K562 (cell line): Measurements from ENCODE around the gene NRXN2. TPM values are rescaled to one million over a fixed set of nuclear protein-coding genes. Genes with fewer than 3 reads are reported as not detected.

Experiments used
- ATAC-seq: fragments of 200-7000 bp; cut with Tn5 transposase; 3 replicates; pipeline ENCODE4 v1.9.1; 2020; ENCODE audit warnings: moderate library complexity
- BruUV-seq: library from RNA; stranded (reverse); fragments of 400-500 nt; replicated peaks from 2 replicates; lab custom pipeline; 2021; lab: Mats Ljungman, UMichigan
- CTCF ChIA-PET: fragments of 300-600 bp; formaldehyde crosslinking; extraction: SDS; loops from one replicate; lab custom pipeline; 2021; ENCODE audit warnings: low intra/inter-chr PET ratio; lab: Yijun Ruan, JAX
- POLR2A ChIA-PET: fragments of 300-600, 350-650 bp; sonication (Branson Sonifier 250); formaldehyde crosslinking; extraction: SDS; loops from one replicate; lab custom pipeline; 2021; ENCODE audit warnings: antibody characterized with exemption, inconsistent platforms; lab: Yijun Ruan, JAX
- DNase-seq, 4 experiments: peaks; one replicate each; pipeline versions ENCODE4 v3.0.0 to v3.0.0-alpha.2; 2011 to 2018; ENCODE audit warnings: low spot score in 3 of 4, mixed read lengths in 3 of 4; ENCODE audit errors: extremely low read depth in 1 of 4
- FAIRE-seq: peaks from 2 replicates; lab custom pipeline; 2011; peaks lifted over from hg19 to GRCh38; lab: Jason Lieb, UNC
- H2AFZ ChIP-seq: 2 replicates; pipeline ENCODE4 v1.6.0; 2011; ENCODE audit warnings: low read depth, low read length, control low read depth, inconsistent platforms
- H3K27ac ChIP-seq: fragments of 200-600 bp; 3 replicates; pipeline ENCODE4 v1.8.0; 2011; ENCODE audit warnings: low read depth, mild to moderate bottlenecking, control low read depth, inconsistent platforms, low read length, moderate library complexity, mixed read lengths; ENCODE audit errors: extremely low read depth
- H3K27me3 ChIP-seq, 2 experiments: fragments of 300-600 bp in 1 of 2; 2 replicates in 1 of 2; 3 replicates in 1 of 2; pipeline versions ENCODE4 v1.6.0 to v1.8.0; 2011; ENCODE audit warnings: inconsistent platforms in 2 of 2, low read length in 2 of 2, mild to moderate bottlenecking in 1 of 2, mixed read lengths in 1 of 2, moderate library complexity in 1 of 2; ENCODE audit not compliant: control insufficient read depth in 2 of 2, insufficient read depth in 2 of 2
- H3K36me3 ChIP-seq: fragments of 300-600 bp; 3 replicates; pipeline ENCODE4 v1.8.0; 2011; ENCODE audit warnings: mild to moderate bottlenecking, low read length, inconsistent platforms; ENCODE audit not compliant: control insufficient read depth, insufficient read depth
- H3K4me1 ChIP-seq, 2 experiments: fragments of 200-600 bp in 1 of 2; replicated peaks in 1 of 2; 2 replicates in 1 of 2; 3 replicates in 1 of 2; pipeline versions ENCODE4 v1.5.1 to v1.8.0; 2011; ENCODE audit warnings: inconsistent platforms in 2 of 2, low read length in 2 of 2, mild to moderate bottlenecking in 1 of 2, mixed read lengths in 1 of 2, moderate library complexity in 1 of 2; ENCODE audit not compliant: control insufficient read depth in 2 of 2, insufficient read depth in 2 of 2
- H3K4me2 ChIP-seq: 2 replicates; pipeline ENCODE4 v1.6.1; 2011; ENCODE audit warnings: low read length, control low read depth, inconsistent platforms, mixed read lengths; ENCODE audit not compliant: insufficient read depth
- H3K4me3 ChIP-seq: fragments of 200-600 bp; sonication (generic), shearing (Covaris generic); 2 replicates; pipeline ENCODE4 v1.5.1; 2016; ENCODE audit warnings: control low read depth, inconsistent platforms
- H3K79me2 ChIP-seq: fragments of 200-600 bp; 3 replicates; pipeline ENCODE4 v1.8.0; 2011; ENCODE audit warnings: low read length, inconsistent platforms; ENCODE audit not compliant: control insufficient read depth, insufficient read depth
- H3K9ac ChIP-seq, 2 experiments: 2 replicates each; pipeline versions ENCODE4 v1.6.0 to v1.6.1; 2011; ENCODE audit warnings: low read depth in 2 of 2, low read length in 2 of 2, control low read depth in 1 of 2, inconsistent platforms in 1 of 2, mild to moderate bottlenecking in 1 of 2, mixed read lengths in 1 of 2; ENCODE audit not compliant: insufficient read depth in 1 of 2
- H3K9me1 ChIP-seq: one replicate; pipeline ENCODE4 v1.6.0; 2011; ENCODE audit warnings: inconsistent platforms, mild to moderate bottlenecking, low read length, moderate library complexity; ENCODE audit not compliant: control insufficient read depth, insufficient read depth
- H3K9me3 ChIP-seq: replicated peaks from 2 replicates; pipeline ENCODE4 v1.5.1; 2011; ENCODE audit warnings: low read depth, low read length, inconsistent platforms; ENCODE audit not compliant: control insufficient read depth, insufficient read depth
- H4K20me1 ChIP-seq: replicated peaks from 2 replicates; pipeline ENCODE4 v1.6.1; 2011; ENCODE audit warnings: low read length, inconsistent platforms, mixed read lengths; ENCODE audit not compliant: control insufficient read depth, insufficient read depth
- BACH1 ChIP-seq: fragments of 200-800 bp; sonication (Bioruptor generic); IDR thresholded peaks from 2 replicates; pipeline ENCODE4 v1.6.1; 2016; ENCODE audit warnings: missing genetic modification characterization, missing compliant biosample characterization
- ELF1 ChIP-seq: fragments of 200-800 bp; sonication (Bioruptor generic); IDR thresholded peaks from 2 replicates; pipeline ENCODE4 v1.6.1; 2016; ENCODE audit warnings: missing genetic modification characterization, missing compliant biosample characterization
- FOXK2 ChIP-seq, 2 experiments: fragments of 450-650 bp; IDR thresholded peaks in 1 of 2; conservative IDR thresholded peaks in 1 of 2; 2 replicates each; pipeline ENCODE4 v1.6.1; 2016; ENCODE audit warnings: low read depth in 2 of 2, mild to moderate bottlenecking in 1 of 2
- GATAD2B ChIP-seq: fragments of 450-650 bp; IDR thresholded peaks from 2 replicates; pipeline ENCODE4 v1.6.1; 2017; ENCODE audit warnings: mild to moderate bottlenecking, borderline replicate concordance
- KDM1A ChIP-seq, 2 experiments: fragments of 450-650 bp; IDR thresholded peaks; 2 replicates each; pipeline ENCODE4 v1.6.1; 2016; ENCODE audit warnings: mild to moderate bottlenecking in 2 of 2
- KLF6 ChIP-seq: fragments of 250-450 bp; sonication (Bioruptor Pico); IDR thresholded peaks from 2 replicates; pipeline ENCODE4 v1.4.0; 2020; ENCODE audit warnings: mild to moderate bottlenecking, moderate library complexity, borderline replicate concordance
- MAFG ChIP-seq: fragments of 450-650 bp; conservative IDR thresholded peaks from 2 replicates; pipeline ENCODE4 v1.6.1; 2016; ENCODE audit warnings: missing genetic modification characterization, missing compliant biosample characterization
- PML ChIP-seq: IDR thresholded peaks from 2 replicates; pipeline ENCODE4 v1.6.1; 2012; ENCODE audit warnings: low read length, inconsistent platforms
- PTTG1 ChIP-seq: fragments of 450-650 bp; IDR thresholded peaks from 2 replicates; pipeline ENCODE4 v1.6.1; 2016; ENCODE audit warnings: low read depth, mild to moderate bottlenecking, missing genetic modification characterization, missing compliant biosample characterization
- RNF2 ChIP-seq: sonication (generic); IDR thresholded peaks from 2 replicates; pipeline ENCODE4 v1.6.1; 2016
- SRSF3 ChIP-seq: fragments of 200-400 bp; formaldehyde crosslinking; IDR thresholded peaks from 2 replicates; pipeline ENCODE4 v1.6.1; 2016; ENCODE audit warnings: mild to moderate bottlenecking, low read length, moderate library complexity; ENCODE audit not compliant: insufficient read depth
- SUPT5H ChIP-seq: fragments of 450-650 bp; IDR thresholded peaks from 2 replicates; pipeline ENCODE4 v1.6.1; 2016
- ZNF511 ChIP-seq: sonication (generic); formaldehyde crosslinking; IDR thresholded peaks from 2 replicates; pipeline ENCODE4 v1.8.0; 2022; ENCODE audit warnings: mild to moderate bottlenecking, missing genetic modification reagents
- ZNF766 ChIP-seq: fragments of 200-800 bp; sonication (Bioruptor generic); conservative IDR thresholded peaks from 2 replicates; pipeline ENCODE4 v1.6.1; 2016; ENCODE audit warnings: missing genetic modification characterization, missing compliant biosample characterization
- WGBS: fragments of 100-300 bp; shearing (Covaris generic); methylation state at CpG from one replicate; pipeline ENCODE4 v1.1.6; 2016; ENCODE audit warnings: low coverage, mixed read lengths; ENCODE audit not compliant: insufficient coverage; ENCODE audit errors: missing lambda C conversion rate; 5-methylcytosine and 5-hydroxymethylcytosine counted together
- in situ Hi-C: fragments of 300-500 bp; cut with MboI; formaldehyde crosslinking; loops from 4 replicates; pipeline ENCODE4 v1.15.0; 2018; ENCODE audit warnings: inconsistent platforms, mixed read lengths
- intact Hi-C: fragments of 100-400 bp; cut with micrococcal nuclease; formaldehyde crosslinking; loops from 2 replicates; pipeline ENCODE4 v1.14.2; 2022
- polyA plus RNA-seq, 8 experiments: library from polyadenylated mRNA; depleted of rRNA in 4 of 8; stranded (reverse) in 5 of 8; unstranded in 3 of 8; fragments of >200 nt; fragmentation: Nextera tagmentation in 2 of 8; fragmentation: Illumina TruSeq in 1 of 8; extraction: Ambion mirVana in 2 of 8; extraction: Trizol in 1 of 8; gene quantifications; 2 replicates each; pipeline versions ENCODE4 v1.2.1 to v1.2.3, GENCODE V29; 2011 to 2014; ENCODE audit warnings: inconsistent platforms in 1 of 8, missing spikeins in 1 of 8
- total RNA-seq, 7 experiments: library from RNA; depleted of rRNA in 6 of 7; stranded (reverse); fragments of >200 nt in 6 of 7; fragmentation: Illumina TruSeq in 2 of 7; extraction: Trizol in 2 of 7; gene quantifications; 2 replicates each; pipeline versions ENCODE4 v1.2.1 to v1.2.3, GENCODE V29; 2011 to 2021; ENCODE audit warnings: low replicate concordance in 1 of 7
- TF ChIP-seq, protein P1 (sequence below): fragments of 450-650 bp; IDR thresholded peaks from 2 replicates; pipeline ENCODE4 v1.6.1; 2017; ENCODE audit warnings: mild to moderate bottlenecking, moderate library complexity
- TF ChIP-seq, protein P2 (sequence below): sonication (generic); formaldehyde crosslinking; IDR thresholded peaks from 2 replicates; pipeline ENCODE4 v1.8.0; 2023; ENCODE audit warnings: mild to moderate bottlenecking, missing genetic modification reagents

NRXN2 gene
- total and polyA plus RNA-seq, 9 of the 15 experiments (the other 6 are each of a cell fraction or from before 2014, with no cell fraction given), result 0.07 to 0.47 (median 0.15) TPM; not detected in 4

DNA sequence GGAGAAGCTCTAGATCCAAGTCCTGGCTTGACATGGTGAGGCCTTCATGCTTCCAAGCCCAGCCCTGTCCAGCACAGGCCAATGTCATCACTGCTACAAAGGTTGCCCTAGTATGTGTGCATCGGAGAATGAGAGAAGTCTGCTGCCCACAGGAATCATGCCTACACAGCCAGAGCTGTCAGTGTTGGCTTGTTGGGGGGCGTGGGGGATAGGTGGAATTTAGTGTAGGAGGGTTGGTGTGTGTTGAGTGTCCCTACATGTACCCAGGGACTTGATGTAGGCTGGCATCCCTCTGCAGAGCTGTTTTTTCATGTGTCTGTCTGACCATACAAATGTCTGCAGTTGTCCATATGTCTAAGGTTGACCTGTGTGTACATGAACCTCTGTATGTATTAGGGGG is 94.4 kb downstream of the NRXN2 start:
- POLR2A ChIA-PET, result interaction anchor here (0.7 kb wide), 1 partner anchor 10 kb away, joined by 3 read pairs; no protein-coding TSS in a partner anchor
- in situ Hi-C loops (no loop called here), intact Hi-C loops (no loop called here)
- ATAC-seq (no peak), FAIRE-seq (no peak), DNase-seq (no peak)
- H2AFZ ChIP-seq, result no peak overlapping the region
- H3K4me1 ChIP-seq, result peaks cover 6 to 12% of the 10 kb centered on the region in 2 experiments; a peak in 4 of 5 replicates
- no TSS peak for BruUV-seq
- CTCF ChIA-PET, result no interaction called here
- 33% methylated on average over 2 of the region's 2 CpGs for WGBS
- H3K27me3 ChIP-seq, result peaks cover 9 to 46% of the 10 kb centered on the region in 2 experiments
- H3K4me2 ChIP-seq, result no peak overlapping the region
- H3K27ac ChIP-seq, result no peak overlapping the region
- no peaks in the 10 kb centered on the region for H3K36me3 ChIP-seq
- H3K9me3 ChIP-seq, result no peaks in the 10 kb centered on the region
- no peak for TF ChIP-seq RNF2
- TF ChIP-seq FOXK2 (conservative IDR thresholded peaks at IDR 0.05 in 1 of 2, IDR thresholded peaks at IDR 0.05 in 1 of 2; ENCODE audit: low read depth in 2 of 2), result no peak
- TF ChIP-seq ZNF511 (CRISPR knock-in tag), result no peak
- no peak for TF ChIP-seq SUPT5H
- TF ChIP-seq BACH1 (tag), result no peak
- no peak for TF ChIP-seq PTTG1 (tag)
- TF ChIP-seq GATAD2B, result no peak
- no peak for TF ChIP-seq KDM1A (IDR thresholded peaks at IDR 0.05)
- TF ChIP-seq, protein P1, sequence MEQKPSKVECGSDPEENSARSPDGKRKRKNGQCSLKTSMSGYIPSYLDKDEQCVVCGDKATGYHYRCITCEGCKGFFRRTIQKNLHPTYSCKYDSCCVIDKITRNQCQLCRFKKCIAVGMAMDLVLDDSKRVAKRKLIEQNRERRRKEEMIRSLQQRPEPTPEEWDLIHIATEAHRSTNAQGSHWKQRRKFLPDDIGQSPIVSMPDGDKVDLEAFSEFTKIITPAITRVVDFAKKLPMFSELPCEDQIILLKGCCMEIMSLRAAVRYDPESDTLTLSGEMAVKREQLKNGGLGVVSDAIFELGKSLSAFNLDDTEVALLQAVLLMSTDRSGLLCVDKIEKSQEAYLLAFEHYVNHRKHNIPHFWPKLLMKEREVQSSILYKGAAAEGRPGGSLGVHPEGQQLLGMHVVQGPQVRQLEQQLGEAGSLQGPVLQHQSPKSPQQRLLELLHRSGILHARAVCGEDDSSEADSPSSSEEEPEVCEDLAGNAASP, result no peak
- no peak for TF ChIP-seq SRSF3
- TF ChIP-seq ELF1 (tag), result no peak
- TF ChIP-seq MAFG (tag), result no peak
- no peak for TF ChIP-seq KLF6
- no peak for TF ChIP-seq PML
- TF ChIP-seq, protein P2, sequence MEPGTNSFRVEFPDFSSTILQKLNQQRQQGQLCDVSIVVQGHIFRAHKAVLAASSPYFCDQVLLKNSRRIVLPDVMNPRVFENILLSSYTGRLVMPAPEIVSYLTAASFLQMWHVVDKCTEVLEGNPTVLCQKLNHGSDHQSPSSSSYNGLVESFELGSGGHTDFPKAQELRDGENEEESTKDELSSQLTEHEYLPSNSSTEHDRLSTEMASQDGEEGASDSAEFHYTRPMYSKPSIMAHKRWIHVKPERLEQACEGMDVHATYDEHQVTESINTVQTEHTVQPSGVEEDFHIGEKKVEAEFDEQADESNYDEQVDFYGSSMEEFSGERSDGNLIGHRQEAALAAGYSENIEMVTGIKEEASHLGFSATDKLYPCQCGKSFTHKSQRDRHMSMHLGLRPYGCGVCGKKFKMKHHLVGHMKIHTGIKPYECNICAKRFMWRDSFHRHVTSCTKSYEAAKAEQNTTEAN (CRISPR knock-in tag), result no peak
- TF ChIP-seq ZNF766, result no peak
- H3K9ac ChIP-seq, result peak overlapping the region in 1 of 2 experiments; percentile 21; a peak in 1 of 4 replicates
- H3K79me2 ChIP-seq, result no peaks in the 10 kb centered on the region
- H3K9me1 ChIP-seq, result no peaks in the 10 kb centered on the region
- H4K20me1 ChIP-seq, result peaks cover 5% of the 10 kb centered on the region
- no peak overlapping the region for H3K4me3 ChIP-seq
